GM10248 (cell line): ENCODE results near the gene DHX57.

ENCODE experiments used
- CTCF ChIA-PET: fragments of 300-600 bp; sonication (Branson Sonifier 250); formaldehyde crosslinking; extraction: SDS; loops from one replicate; lab custom pipeline; 2021; ENCODE audit warnings: antibody characterized with exemption; lab: Yijun Ruan, JAX
- POLR2A ChIA-PET: fragments of 350-650 bp; sonication (Branson Sonifier 250); formaldehyde crosslinking; extraction: SDS; loops from one replicate; lab custom pipeline; 2020; ENCODE audit warnings: antibody characterized with exemption; lab: Yijun Ruan, JAX
- DNase-seq: peaks from one replicate; pipeline ENCODE4 v3.0.0; 2012; ENCODE audit errors: extremely low spot score
- CTCF ChIP-seq: IDR thresholded peaks from 2 replicates; pipeline ENCODE4 v1.5.1; 2012; ENCODE audit warnings: mild to moderate bottlenecking, low read depth; ENCODE audit errors: extremely low read depth, missing control alignments, control extremely low read depth

DHX57 gene

GRCh38 chr2:38830526-38831159 lies 45.1 kb downstream of the DHX57 start:
- POLR2A ChIA-PET = interaction anchor here (0.5 kb wide), 1 partner anchor 155 kb away, joined by 3 read pairs; no protein-coding TSS in a partner anchor
- no peak for TF ChIP-seq CTCF
- no peak for DNase-seq
- CTCF ChIA-PET = no interaction called here

GRCh38 chr2:38829971-38830370 lies 45.8 kb downstream of the DHX57 start:
- POLR2A ChIA-PET = no interaction called here
- CTCF ChIA-PET = no interaction called here
- no peak for TF ChIP-seq CTCF
- no peak for DNase-seq

- ChIA-PET POLR2A (interaction anchor here (1.2 kb wide), 1 partner anchor 77 kb away, joined by 4 read pairs; the partner anchor contains the start of gene SRSF7), CTCF (interaction anchor here (1.4 to 1.7 kb wide), 2 partner anchors 9 to 247 kb away, joined by 5 read pairs; no protein-coding TSS in a partner anchor)
- no peak for DNase-seq
- no peak for TF ChIP-seq CTCF
Observed at GRCh38 chr2:38828460-38828859, 47.3 kb downstream of the DHX57 start.

- POLR2A ChIA-PET = interaction anchor here (1.2 kb wide), 1 partner anchor 76 kb away, joined by 4 read pairs; the partner anchor contains the start of gene SRSF7
- peak; percentile 26 for DNase-seq
- CTCF ChIA-PET = interaction anchor here (1.4 to 1.7 kb wide), 2 partner anchors 8 to 246 kb away, joined by 5 read pairs; no protein-coding TSS in a partner anchor
Observed at GRCh38 chr2:38827539-38828145, 48.1 kb downstream of the DHX57 start.

- TF ChIP-seq CTCF = no peak
- ChIA-PET POLR2A (no interaction called here), CTCF (interaction anchor here (1.2 to 1.7 kb wide), 4 partner anchors 10 to 24 kb away, joined by 3 to 6 read pairs (median 4); no protein-coding TSS in a partner anchor)
- no peak for DNase-seq
Observed at GRCh38 chr2:38825956-38826355, 49.8 kb downstream of the DHX57 start.

- TF ChIP-seq CTCF = no peak
- DNase-seq = no peak
- ChIA-PET POLR2A (no interaction called here), CTCF (interaction anchor here (1.4 to 1.7 kb wide), 2 partner anchors 14 to 25 kb away, joined by 3 to 6 read pairs; no protein-coding TSS in a partner anchor)
Observed at GRCh38 chr2:38824906-38825305, 50.8 kb downstream of the DHX57 start.

- TF ChIP-seq CTCF = no peak
- ChIA-PET CTCF (no interaction called here), POLR2A (no interaction called here)
- DNase-seq = no peak
Observed at GRCh38 chr2:38823386-38823785, 52.3 kb downstream of the DHX57 start.
